ENCODE results near the gene NOXA1.
"Not testable (repeated sequence)": the region's sequence is repeated elsewhere in the genome, so short reads cannot be mapped to it uniquely, and the experiment has no call there.

NOXA1 gene

GRCh38 chr9:137446851-137447471 is 23.8 kb downstream of the NOXA1 start:
- Histone ChIP-seq H3K36me3 (peaks cover 7% of the 10 kb centered on the region), H3K27me3 (ENCODE audit: insufficient read depth, low read depth, severe bottlenecking) (no peaks in the 10 kb centered on the region), H3K27ac (no peak overlapping the region), H3K4me3 (ENCODE audit: low read depth, low read length) (no peak overlapping the region), H3K9me3 (ENCODE audit: severe bottlenecking) (no peaks in the 10 kb centered on the region)
- TF ChIP-seq, protein P1, sequence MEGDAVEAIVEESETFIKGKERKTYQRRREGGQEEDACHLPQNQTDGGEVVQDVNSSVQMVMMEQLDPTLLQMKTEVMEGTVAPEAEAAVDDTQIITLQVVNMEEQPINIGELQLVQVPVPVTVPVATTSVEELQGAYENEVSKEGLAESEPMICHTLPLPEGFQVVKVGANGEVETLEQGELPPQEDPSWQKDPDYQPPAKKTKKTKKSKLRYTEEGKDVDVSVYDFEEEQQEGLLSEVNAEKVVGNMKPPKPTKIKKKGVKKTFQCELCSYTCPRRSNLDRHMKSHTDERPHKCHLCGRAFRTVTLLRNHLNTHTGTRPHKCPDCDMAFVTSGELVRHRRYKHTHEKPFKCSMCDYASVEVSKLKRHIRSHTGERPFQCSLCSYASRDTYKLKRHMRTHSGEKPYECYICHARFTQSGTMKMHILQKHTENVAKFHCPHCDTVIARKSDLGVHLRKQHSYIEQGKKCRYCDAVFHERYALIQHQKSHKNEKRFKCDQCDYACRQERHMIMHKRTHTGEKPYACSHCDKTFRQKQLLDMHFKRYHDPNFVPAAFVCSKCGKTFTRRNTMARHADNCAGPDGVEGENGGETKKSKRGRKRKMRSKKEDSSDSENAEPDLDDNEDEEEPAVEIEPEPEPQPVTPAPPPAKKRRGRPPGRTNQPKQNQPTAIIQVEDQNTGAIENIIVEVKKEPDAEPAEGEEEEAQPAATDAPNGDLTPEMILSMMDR (IDR thresholded peaks at IDR 0.05; ENCODE audit: low read depth, low read length), result no peak
- no peak for DNase-seq

DNA sequence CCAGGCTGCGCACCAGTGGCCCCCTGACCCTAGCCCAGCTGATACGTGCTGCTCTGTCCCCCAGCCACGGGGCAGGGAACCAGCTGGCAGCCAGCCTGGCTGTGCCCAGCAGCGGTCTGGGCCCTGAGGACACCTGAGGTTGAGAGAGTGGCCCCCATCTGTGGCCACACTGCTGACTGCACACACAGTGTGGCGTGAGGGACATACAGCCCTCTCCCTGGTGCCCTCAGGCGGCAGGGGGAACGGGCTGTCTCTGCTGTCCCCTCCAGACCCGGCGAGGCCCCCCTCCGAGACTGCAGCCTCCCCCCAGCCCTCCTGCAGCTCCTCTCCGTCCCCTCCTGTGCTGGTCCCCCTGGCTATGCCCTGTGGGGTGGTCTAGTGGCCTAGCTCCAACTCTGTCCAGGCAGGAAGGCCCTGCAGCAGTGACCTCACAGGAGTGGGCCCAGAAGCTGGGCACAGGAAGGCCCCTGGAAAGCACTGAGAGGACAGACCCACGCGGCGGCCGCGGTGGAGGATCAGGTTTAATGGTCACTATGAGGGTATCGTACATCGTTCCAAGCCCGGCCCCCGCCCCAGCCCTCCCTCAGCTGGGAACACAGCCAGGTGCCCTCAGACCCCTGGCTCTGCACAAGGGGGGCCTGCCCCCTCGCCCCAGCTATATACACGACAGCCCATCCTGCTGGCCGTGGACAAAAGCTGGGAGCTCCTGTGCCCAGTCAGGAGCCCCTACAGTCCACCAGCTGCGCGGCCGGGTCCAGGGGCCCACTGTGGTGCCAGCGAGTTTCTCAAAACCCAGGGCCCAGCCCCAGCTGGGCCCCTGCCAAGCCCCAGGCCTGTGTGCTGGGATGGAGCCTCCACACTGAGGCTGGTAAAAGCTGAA is 24.8 kb downstream of the NOXA1 start:
- Histone ChIP-seq H3K27ac (no peak overlapping the region), H3K9me3 (ENCODE audit: severe bottlenecking) (no peaks in the 10 kb centered on the region), H3K36me3 (peaks cover 13% of the 10 kb centered on the region), H3K4me3 (ENCODE audit: low read depth, low read length) (no peak overlapping the region), H3K27me3 (ENCODE audit: insufficient read depth, low read depth, severe bottlenecking) (no peaks in the 10 kb centered on the region)
- no peak for DNase-seq
- TF ChIP-seq, protein P1 (IDR thresholded peaks at IDR 0.05; ENCODE audit: low read depth, low read length), result no peak

GRCh38 chr9:137448602-137448962 is 25.4 kb downstream of the NOXA1 start:
- Histone ChIP-seq H3K27ac (no peak overlapping the region), H3K4me3 (ENCODE audit: low read depth, low read length) (no peak overlapping the region), H3K27me3 (ENCODE audit: insufficient read depth, low read depth, severe bottlenecking) (no peaks in the 10 kb centered on the region), H3K9me3 (ENCODE audit: severe bottlenecking) (no peaks in the 10 kb centered on the region), H3K36me3 (peaks cover 19% of the 10 kb centered on the region)
- TF ChIP-seq, protein P1 (IDR thresholded peaks at IDR 0.05; ENCODE audit: low read depth, low read length), result no peak
- DNase-seq, result no peak

GRCh38 chr9:137449081-137449844 is 26.1 kb downstream of the NOXA1 start:
- Histone ChIP-seq H3K4me3 (ENCODE audit: low read depth, low read length) (no peak overlapping the region), H3K27ac (no peak overlapping the region), H3K9me3 (ENCODE audit: severe bottlenecking) (no peaks in the 10 kb centered on the region), H3K27me3 (ENCODE audit: insufficient read depth, low read depth, severe bottlenecking) (no peaks in the 10 kb centered on the region), H3K36me3 (peaks cover 21% of the 10 kb centered on the region)
- DNase-seq, result no peak
- TF ChIP-seq, protein P1 (IDR thresholded peaks at IDR 0.05; ENCODE audit: low read depth, low read length), result no peak

DNA sequence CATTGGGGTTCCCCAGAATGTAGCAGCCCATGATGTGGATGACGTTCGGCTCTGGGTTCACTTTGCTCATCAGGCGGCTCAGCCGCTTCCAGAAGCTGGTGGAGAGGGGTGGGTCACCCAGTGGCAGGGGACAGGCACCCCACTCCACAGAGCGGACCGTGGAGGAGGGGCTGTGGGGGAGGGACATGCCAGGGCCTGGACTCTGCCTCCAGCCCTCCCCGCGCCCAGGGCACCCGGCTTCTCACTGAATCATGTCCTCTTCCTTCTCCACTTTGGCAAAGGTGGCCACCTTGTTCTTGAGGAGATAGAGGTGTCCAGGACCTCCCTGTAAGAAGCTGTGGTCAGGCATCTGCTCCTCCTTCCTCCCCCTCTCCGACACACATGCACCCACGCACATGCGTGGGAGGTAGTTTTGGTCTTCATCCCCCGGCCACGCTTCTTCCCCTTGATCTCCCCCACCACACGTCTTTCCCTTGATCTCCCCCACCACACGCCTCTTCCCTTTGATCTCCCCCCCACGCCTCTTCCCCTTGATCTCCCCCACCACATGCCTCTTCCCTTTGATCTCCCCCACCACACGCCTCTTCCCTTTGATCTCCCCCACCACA is 26.8 kb downstream of the NOXA1 start:
- Histone ChIP-seq H3K4me3 (ENCODE audit: low read depth, low read length) (no peak overlapping the region), H3K27ac (no peak overlapping the region), H3K36me3 (peaks cover 29% of the 10 kb centered on the region), H3K9me3 (ENCODE audit: severe bottlenecking) (no peaks in the 10 kb centered on the region), H3K27me3 (ENCODE audit: insufficient read depth, low read depth, severe bottlenecking) (no peaks in the 10 kb centered on the region)
- TF ChIP-seq, protein P1 (IDR thresholded peaks at IDR 0.05; ENCODE audit: low read depth, low read length), result no peak
- DNase-seq, result no peak

- H3K9me3 ChIP-seq (ENCODE audit: severe bottlenecking); DNase-seq; H3K27ac ChIP-seq; H3K4me3 ChIP-seq (ENCODE audit: low read depth, low read length); H3K27me3 ChIP-seq (ENCODE audit: insufficient read depth, low read depth, severe bottlenecking): not testable (repeated sequence)
- peaks cover 35% of the 10 kb centered on the region for H3K36me3 ChIP-seq
Observed at GRCh38 chr9:137450539-137451222, 27.5 kb downstream of the NOXA1 start.

- not testable (repeated sequence) for H3K27ac ChIP-seq; H3K4me3 ChIP-seq (ENCODE audit: low read depth, low read length); H3K9me3 ChIP-seq (ENCODE audit: severe bottlenecking); H3K27me3 ChIP-seq (ENCODE audit: insufficient read depth, low read depth, severe bottlenecking); DNase-seq
- H3K36me3 ChIP-seq, result peaks cover 41% of the 10 kb centered on the region
Observed at GRCh38 chr9:137451264-137452005, 28.2 kb downstream of the NOXA1 start.

Measured in WERI-Rb-1 (cell line).